Measurements from ENCODE around the gene GEMIN5.

Gene GEMIN5

DNA sequence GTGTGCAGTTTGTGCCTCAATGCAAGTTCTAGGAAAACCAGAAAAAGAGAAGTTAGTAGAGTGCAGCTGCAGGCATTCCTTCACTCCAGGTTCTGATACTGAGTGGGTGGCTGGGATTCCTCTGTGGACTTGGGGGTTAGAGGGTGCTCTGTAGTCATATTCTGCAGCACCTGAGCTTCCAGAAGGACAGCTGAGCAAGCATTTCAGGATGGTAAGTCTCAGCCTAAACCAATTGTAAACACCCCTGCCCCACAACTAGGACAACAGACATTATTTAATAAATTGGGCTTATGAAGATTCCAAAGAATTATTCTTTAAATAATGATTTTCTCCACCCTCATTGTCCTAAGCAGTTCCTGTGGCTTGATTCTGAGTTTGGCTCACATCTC, 96.7 kb downstream of the GEMIN5 start:
- DNase-seq: no peak

DNA sequence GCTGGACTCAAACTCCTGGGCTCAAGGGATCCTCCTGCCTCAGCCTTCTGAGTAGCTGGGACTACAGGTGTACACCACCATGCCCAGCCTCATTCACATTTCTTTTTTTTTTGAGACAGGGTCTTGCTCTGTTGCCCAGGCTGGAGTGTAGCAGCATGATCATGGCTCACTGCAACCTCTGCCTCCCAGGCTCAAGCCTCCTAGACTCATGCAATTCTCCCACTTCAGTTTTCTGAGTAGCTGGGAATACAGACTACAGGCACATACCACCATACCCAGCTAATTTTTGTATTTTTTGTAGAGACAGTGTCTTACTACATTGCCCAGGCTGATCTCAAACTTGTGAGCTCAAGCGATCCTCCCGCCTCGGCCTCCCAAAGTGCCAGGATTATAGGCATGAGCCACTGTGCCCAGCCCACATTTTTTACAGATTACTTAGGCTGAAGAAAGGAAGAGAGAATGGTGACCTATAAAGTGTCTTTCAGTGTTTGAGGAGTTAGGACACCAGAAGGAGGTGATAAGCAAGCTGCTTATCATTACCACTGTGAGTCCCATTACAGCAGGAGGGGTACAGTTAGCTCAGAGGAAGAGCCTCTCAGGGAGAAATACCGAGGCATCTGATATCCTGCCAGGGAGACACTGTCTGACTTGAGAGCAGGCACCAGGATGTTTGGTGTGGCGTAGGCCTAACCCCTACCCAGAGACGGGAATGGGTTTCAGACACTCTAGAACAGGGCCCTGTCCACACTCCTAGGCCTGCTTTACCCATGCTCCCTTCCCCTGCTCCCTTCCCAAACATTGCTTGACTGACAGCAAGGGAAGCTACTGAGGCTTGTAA, 97.4 kb downstream of the GEMIN5 start:
- DNase-seq: no peak
